Measurements from ENCODE around the gene MATR3. TPM values are rescaled to one million over a fixed set of nuclear protein-coding genes. Genes with fewer than 3 reads are reported as not detected.
A peak's percentile ranks its signal among the peaks of the same experiment; 100 is the strongest.
"Not testable (repeated sequence)": the region's sequence is repeated elsewhere in the genome, so short reads cannot be mapped to it uniquely, and the experiment has no call there.

Gene MATR3
- total and polyA plus RNA-seq, 2 of the 4 experiments (the other 2 are of a cell fraction): 81.4 to 367 TPM

- Histone ChIP-seq H2AK9ac (replicated peaks; ENCODE audit: low read depth, low read length, poor library complexity) (no peak overlapping the region), H3K4me3 (ENCODE audit: insufficient read depth, low read depth, low read length) (no peak overlapping the region), H3K4me1 (ENCODE audit: control insufficient read depth, insufficient read depth, low read length) (peaks cover 3% of the 10 kb centered on the region), H3K27ac (ENCODE audit: insufficient read depth, low read length) (no peak overlapping the region), H3K18ac (ENCODE audit: low read depth, low read length) (no peak overlapping the region), H3K23ac (ENCODE audit: low read depth, low read length) (peak overlapping the region; percentile 45; the same call in 1 of the 2 replicates), H2BK15ac (ENCODE audit: low read depth, low read length) (no peak overlapping the region), H3K9me1 (ENCODE audit: insufficient read depth, low read length) (peaks cover 8% of the 10 kb centered on the region; the same call in 1 of the 2 replicates), H3K36me3 (ENCODE audit: control insufficient read depth, insufficient read depth, low read length) (no peaks in the 10 kb centered on the region), H4K5ac (ENCODE audit: low read depth, low read length) (no peak overlapping the region), H4K91ac (ENCODE audit: insufficient read depth, low read depth, low read length) (no peak overlapping the region), H2AK5ac (ENCODE audit: low read depth, low read length) (no peak overlapping the region), H3K27me3 (ENCODE audit: control insufficient read depth, insufficient read depth, low read length) (no peaks in the 10 kb centered on the region), H3K14ac (replicated peaks; ENCODE audit: low read depth, low read length) (no peak overlapping the region), H3K4me2 (ENCODE audit: low read depth, low read length) (peak overlapping the region; percentile 25; the same call in 1 of the 2 replicates), H2BK120ac (ENCODE audit: low read depth, low read length) (no peak overlapping the region), H3K9ac (ENCODE audit: low read depth, low read length) (no peak overlapping the region), H3K56ac (ENCODE audit: extremely low read depth, insufficient read depth, low read length) (no peak overlapping the region), H2BK5ac (ENCODE audit: low read depth, low read length, poor library complexity, severe bottlenecking) (no peak overlapping the region), H4K8ac (ENCODE audit: low read depth in 2 of 2, low read length in 2 of 2) (no peak overlapping the region), H4K20me1 (ENCODE audit: insufficient read depth, low read length) (peaks cover 75% of the 10 kb centered on the region), H2BK20ac (ENCODE audit: low read depth, low read length) (no peak overlapping the region), H2AFZ (replicated peaks; ENCODE audit: low read length, poor library complexity) (no peak overlapping the region), H3K9me3 (ENCODE audit: control insufficient read depth, insufficient read depth, low read length) (no peaks in the 10 kb centered on the region), H3K79me1 (ENCODE audit: low read depth in 1 of 2, low read length in 2 of 2) (peaks cover 0 to 48% of the 10 kb centered on the region in 2 experiments; a peak in 3 of 4 replicates), H3K4ac (ENCODE audit: low read depth, low read length) (no peak overlapping the region)
- in situ Hi-C loops (cut with MboI; ENCODE audit: low sequenced_read_pairs) (no loop called here), intact Hi-C loops (cut with micrococcal nuclease) (no loop called here), dilution Hi-C loops (cut with HindIII; ENCODE audit: low sequenced_read_pairs, unreplicated experiment) (no loop called here)
- no CpG with 5 or more reads among the region's 2 CpGs for WGBS, 2 experiments (ENCODE audit: extremely low coverage in 2 of 2, insufficient read length in 1 of 2)
- no TSS peak for BruUV-seq (replicated peaks)
- DNase-seq (no peak), ATAC-seq (ENCODE audit: low read depth) (no peak)
- CTCF ChIA-PET: no interaction called here
- TF ChIP-seq RAD21 (IDR thresholded peaks at IDR 0.05; ENCODE audit: low read length) (no peak), MAFK (IDR thresholded peaks at IDR 0.05; ENCODE audit: low read depth, low read length) (no peak), CHD1 (IDR thresholded peaks at IDR 0.05; ENCODE audit: low read depth, low read length) (no peak), MXI1 (IDR thresholded peaks at IDR 0.05; ENCODE audit: borderline replicate concordance, low read depth, low read length) (no peak), RFX5 (IDR thresholded peaks at IDR 0.05; ENCODE audit: low read depth, low read length) (no peak), BHLHE40 (IDR thresholded peaks at IDR 0.05; ENCODE audit: low read depth, low read length) (no peak), NFE2L2 (IDR thresholded peaks at IDR 0.05; ENCODE audit: low read depth, low read length) (no peak)
- TF ChIP-seq, protein P1, sequence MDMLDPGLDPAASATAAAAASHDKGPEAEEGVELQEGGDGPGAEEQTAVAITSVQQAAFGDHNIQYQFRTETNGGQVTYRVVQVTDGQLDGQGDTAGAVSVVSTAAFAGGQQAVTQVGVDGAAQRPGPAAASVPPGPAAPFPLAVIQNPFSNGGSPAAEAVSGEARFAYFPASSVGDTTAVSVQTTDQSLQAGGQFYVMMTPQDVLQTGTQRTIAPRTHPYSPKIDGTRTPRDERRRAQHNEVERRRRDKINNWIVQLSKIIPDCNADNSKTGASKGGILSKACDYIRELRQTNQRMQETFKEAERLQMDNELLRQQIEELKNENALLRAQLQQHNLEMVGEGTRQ (IDR thresholded peaks at IDR 0.05; ENCODE audit: low read depth, low read length): no peak
- POLR2A ChIA-PET (ENCODE audit: unreplicated experiment): no interaction called here
Observed at GRCh38 chr5:139344177-139344576, 50.6 kb downstream of the MATR3 start.

- peaks cover 88% of the 10 kb centered on the region for H4K20me1 ChIP-seq (ENCODE audit: insufficient read depth, low read length)
- H3K4me2 ChIP-seq (ENCODE audit: low read depth, low read length); dilution Hi-C loops (cut with HindIII; ENCODE audit: low sequenced_read_pairs, unreplicated experiment); H3K23ac ChIP-seq (ENCODE audit: low read depth, low read length); intact Hi-C loops (cut with micrococcal nuclease); H3K9me1 ChIP-seq (ENCODE audit: insufficient read depth, low read length); H4K91ac ChIP-seq (ENCODE audit: insufficient read depth, low read depth, low read length); H3K4me1 ChIP-seq (ENCODE audit: control insufficient read depth, insufficient read depth, low read length); H3K36me3 ChIP-seq (ENCODE audit: control insufficient read depth, insufficient read depth, low read length); H2AK5ac ChIP-seq (ENCODE audit: low read depth, low read length); H3K27ac ChIP-seq (ENCODE audit: insufficient read depth, low read length); ATAC-seq (ENCODE audit: low read depth); H4K5ac ChIP-seq (ENCODE audit: low read depth, low read length); H3K56ac ChIP-seq (ENCODE audit: extremely low read depth, insufficient read depth, low read length); H2BK120ac ChIP-seq (ENCODE audit: low read depth, low read length); H2AFZ ChIP-seq (replicated peaks; ENCODE audit: low read length, poor library complexity); H3K14ac ChIP-seq (replicated peaks; ENCODE audit: low read depth, low read length); H3K27me3 ChIP-seq (ENCODE audit: control insufficient read depth, insufficient read depth, low read length); H3K4ac ChIP-seq (ENCODE audit: low read depth, low read length); H3K9ac ChIP-seq (ENCODE audit: low read depth, low read length); H2BK5ac ChIP-seq (ENCODE audit: low read depth, low read length, poor library complexity, severe bottlenecking); H3K9me3 ChIP-seq (ENCODE audit: control insufficient read depth, insufficient read depth, low read length); H2AK9ac ChIP-seq (replicated peaks; ENCODE audit: low read depth, low read length, poor library complexity); BruUV-seq (replicated peaks); CTCF ChIA-PET; DNase-seq; in situ Hi-C loops (cut with MboI; ENCODE audit: low sequenced_read_pairs); H2BK15ac ChIP-seq (ENCODE audit: low read depth, low read length); H2BK20ac ChIP-seq (ENCODE audit: low read depth, low read length); H4K8ac ChIP-seq (ENCODE audit: low read depth in 2 of 2, low read length in 2 of 2); H3K4me3 ChIP-seq (ENCODE audit: insufficient read depth, low read depth, low read length); H3K18ac ChIP-seq (ENCODE audit: low read depth, low read length): not testable (repeated sequence)
- peaks cover 0 to 50% of the 10 kb centered on the region in 2 experiments; a peak in 3 of 4 replicates for H3K79me1 ChIP-seq (ENCODE audit: low read depth in 1 of 2, low read length in 2 of 2)
- no CpG with 5 or more reads among the region's 8 CpGs for WGBS, 2 experiments (ENCODE audit: extremely low coverage in 2 of 2, insufficient read length in 1 of 2)
- POLR2A ChIA-PET (ENCODE audit: unreplicated experiment): interaction anchor here (0.6 kb wide), 1 partner anchor 12 kb away, joined by 3 read pairs; no protein-coding TSS in a partner anchor
Observed at GRCh38 chr5:139345442-139345841, 51.9 kb downstream of the MATR3 start.

All from IMR-90 (cell line).